C4-2B (cell line): ENCODE measurements around the gene PTPRD.

Source experiments
- H3K27ac ChIP-seq: fragments of 450-650 bp; 2 replicates; pipeline ENCODE4 v1.5.1; 2017
- ZFX ChIP-seq: fragments of 450-650 bp; IDR thresholded peaks from 2 replicates; pipeline ENCODE4 v1.6.1; 2017
- TF ChIP-seq, protein P1 (sequence below): fragments of 450-650 bp; conservative IDR thresholded peaks from 2 replicates; pipeline ENCODE4 v1.5.1; 2017; ENCODE audit warnings: mild to moderate bottlenecking

PTPRD gene

DNA sequence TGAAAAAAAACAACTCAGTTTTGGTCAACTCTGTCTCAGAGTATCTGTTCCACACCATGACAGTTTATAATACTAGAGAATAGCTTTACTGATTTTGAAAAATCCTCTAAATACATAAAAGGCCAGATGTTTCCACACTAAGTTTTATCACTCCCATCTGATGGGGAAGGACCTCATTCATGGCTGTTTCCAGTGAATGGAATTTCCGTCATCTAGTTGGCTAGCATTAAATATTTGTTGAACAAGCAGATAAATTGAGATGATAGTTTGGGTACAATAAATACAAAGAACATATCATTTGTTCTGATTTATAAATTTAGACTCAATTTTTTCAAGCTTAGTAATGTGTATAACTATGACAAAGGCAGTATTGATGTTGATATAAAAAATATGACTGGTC, 408.5 kb downstream of the PTPRD start:
- H3K27ac ChIP-seq: no peak overlapping the region
- no peak for TF ChIP-seq ZFX
- TF ChIP-seq, protein P1, sequence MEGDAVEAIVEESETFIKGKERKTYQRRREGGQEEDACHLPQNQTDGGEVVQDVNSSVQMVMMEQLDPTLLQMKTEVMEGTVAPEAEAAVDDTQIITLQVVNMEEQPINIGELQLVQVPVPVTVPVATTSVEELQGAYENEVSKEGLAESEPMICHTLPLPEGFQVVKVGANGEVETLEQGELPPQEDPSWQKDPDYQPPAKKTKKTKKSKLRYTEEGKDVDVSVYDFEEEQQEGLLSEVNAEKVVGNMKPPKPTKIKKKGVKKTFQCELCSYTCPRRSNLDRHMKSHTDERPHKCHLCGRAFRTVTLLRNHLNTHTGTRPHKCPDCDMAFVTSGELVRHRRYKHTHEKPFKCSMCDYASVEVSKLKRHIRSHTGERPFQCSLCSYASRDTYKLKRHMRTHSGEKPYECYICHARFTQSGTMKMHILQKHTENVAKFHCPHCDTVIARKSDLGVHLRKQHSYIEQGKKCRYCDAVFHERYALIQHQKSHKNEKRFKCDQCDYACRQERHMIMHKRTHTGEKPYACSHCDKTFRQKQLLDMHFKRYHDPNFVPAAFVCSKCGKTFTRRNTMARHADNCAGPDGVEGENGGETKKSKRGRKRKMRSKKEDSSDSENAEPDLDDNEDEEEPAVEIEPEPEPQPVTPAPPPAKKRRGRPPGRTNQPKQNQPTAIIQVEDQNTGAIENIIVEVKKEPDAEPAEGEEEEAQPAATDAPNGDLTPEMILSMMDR: no peak

DNA sequence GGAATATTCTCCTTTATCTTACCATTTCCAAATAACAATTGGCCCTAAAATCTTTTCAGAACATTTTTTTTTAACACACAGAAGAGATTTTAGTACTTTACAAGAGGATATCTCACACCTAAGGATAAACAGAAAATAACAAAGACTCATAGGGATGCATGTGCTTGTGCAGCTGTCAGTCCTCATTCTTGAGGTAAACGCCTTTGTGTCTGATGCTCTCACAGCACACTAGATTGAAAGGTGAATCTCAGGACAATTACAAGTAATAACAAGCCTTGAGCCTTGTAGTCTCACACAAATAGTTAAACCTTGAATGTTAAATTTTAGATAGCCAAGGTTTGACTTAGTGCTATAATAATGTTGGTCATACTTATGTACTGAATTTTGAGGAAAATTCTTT, 439.2 kb downstream of the PTPRD start:
- no peak for TF ChIP-seq ZFX
- TF ChIP-seq, protein P1: no peak
- no peak overlapping the region for H3K27ac ChIP-seq

DNA sequence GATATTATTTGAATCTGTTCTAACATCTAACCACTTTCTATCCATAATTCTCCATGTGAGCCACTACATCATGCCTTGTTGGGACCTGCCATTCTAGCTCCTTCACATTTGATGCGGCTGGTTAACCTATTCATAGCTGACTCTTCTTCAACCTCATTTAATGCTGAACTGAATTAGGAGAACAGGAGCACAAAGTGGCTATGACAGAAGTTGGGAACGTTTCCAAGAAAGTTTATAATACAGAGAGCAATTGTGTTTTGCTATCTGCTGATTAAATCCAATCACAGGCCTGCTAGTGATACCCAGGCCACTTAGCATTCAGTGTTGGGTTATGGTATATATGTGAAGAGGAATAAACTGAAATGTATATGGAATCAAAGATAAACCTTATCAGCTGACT, 440.3 kb downstream of the PTPRD start:
- TF ChIP-seq ZFX: no peak
- TF ChIP-seq, protein P1: no peak
- H3K27ac ChIP-seq: no peak overlapping the region

DNA sequence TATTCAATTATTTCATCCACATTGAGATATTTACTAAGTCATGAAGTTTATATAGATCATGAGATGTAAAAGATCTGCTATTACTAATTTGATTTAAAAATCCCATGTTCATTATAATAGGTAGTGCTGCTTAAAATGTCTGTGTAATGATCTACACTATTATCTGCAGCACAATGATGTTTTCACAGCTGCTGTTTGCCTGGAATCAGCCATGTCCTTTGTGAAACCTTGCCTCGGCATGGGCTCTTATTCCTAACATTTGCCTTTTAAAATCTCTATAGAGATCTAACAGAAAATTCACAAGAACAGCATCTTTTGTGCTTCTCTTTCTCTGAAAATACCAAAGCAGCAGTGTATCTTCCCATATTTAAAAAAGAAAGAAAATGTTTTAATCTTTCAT, 444.6 kb downstream of the PTPRD start:
- H3K27ac ChIP-seq: no peak overlapping the region
- TF ChIP-seq, protein P1: no peak
- TF ChIP-seq ZFX: no peak

DNA sequence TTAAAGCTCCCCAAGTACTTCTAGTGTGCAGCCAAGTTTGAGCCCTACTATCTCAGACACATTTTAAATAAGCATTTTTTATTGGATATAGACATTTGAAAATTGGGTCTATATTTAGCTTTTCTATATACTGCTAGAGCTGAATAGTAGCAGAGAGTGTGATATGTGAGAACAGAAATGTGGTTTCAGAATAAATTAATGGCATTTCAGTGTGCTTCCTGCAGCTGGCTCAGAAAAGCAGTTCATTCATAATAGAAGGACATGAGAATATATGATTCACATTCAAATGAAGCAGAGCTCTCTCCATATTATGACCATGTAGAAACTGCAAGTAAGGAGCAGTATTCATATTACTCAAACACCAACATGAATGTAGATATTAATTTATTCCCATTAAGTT, 464.0 kb downstream of the PTPRD start:
- no peak for TF ChIP-seq ZFX
- TF ChIP-seq, protein P1: no peak
- H3K27ac ChIP-seq: no peak overlapping the region

DNA sequence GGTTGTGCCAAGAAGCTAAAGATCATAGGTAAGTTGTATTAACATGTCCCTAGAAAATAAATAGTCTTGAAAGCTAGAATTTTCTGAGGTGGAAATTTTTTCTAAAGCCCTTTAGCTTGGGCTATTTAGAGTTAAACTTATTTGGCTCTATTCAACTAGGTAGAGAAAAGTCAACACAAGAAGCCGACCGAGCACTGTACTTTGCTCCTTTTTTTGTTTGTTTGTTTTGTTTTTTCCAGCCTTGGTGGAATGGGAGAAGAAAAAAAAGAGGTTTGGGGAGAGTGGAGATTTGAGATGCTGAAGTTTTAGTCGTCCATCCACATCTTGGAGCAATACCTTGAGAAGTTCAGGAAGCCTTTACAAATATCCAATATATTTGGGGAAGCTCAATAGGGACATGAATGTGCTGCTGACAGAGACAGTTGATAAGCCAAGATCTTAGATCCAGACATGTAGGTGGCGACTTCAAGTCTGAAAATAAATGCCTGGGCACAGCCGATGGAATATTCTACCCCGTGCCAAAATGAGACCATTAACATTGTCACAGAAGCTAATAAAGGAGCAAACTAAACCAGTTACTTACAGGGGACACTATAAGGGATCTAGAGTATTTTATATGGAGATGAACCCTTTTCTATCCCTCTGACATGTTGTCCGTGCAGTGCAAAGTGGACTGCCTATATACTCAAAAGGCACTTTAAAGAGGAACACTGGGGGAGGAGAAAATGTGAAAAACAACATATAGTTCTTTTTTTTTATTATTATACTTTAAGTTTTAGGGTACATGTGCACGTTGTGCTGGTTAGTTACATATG, 466.1 kb downstream of the PTPRD start:
- no peak overlapping the region for H3K27ac ChIP-seq
- TF ChIP-seq, protein P1: no peak
- TF ChIP-seq ZFX: no peak

DNA sequence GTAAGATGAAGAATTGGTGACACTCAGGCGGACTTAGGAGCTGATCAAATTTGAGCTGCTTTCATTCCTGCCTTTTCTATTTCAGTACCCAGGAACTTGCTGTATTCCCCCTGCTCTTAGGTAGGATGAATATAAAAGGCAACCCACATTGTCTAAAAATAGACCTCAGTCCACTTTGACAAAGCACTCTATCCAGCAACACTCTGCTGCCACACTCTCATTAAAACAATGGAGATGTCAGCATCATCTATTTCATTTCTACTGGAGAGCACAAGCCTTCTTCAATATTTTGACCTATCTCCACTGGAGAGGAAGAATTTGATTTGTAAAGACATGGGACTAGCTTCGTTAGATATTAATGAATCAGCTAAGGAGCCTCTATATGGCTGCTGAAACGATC, 468.4 kb downstream of the PTPRD start:
- no peak overlapping the region for H3K27ac ChIP-seq
- TF ChIP-seq, protein P1: no peak
- no peak for TF ChIP-seq ZFX
